GM19372 (cell line): ENCODE measurements around the gene TIPARP.

ENCODE experiments used
- ATAC-seq: cut with Tn5 transposase; IDR thresholded peaks from one replicate; pipeline ENCODE4 v1.9.1; 2021; ENCODE audit warnings: mild to moderate bottlenecking, low read depth, moderate library complexity; ENCODE audit not compliant: unreplicated experiment

Gene TIPARP

GRCh38 chr3:156674911-156675829 lies 780 bp downstream of the TIPARP start:
- no peak for ATAC-seq

GRCh38 chr3:156675830-156676767 lies 1.7 kb downstream of the TIPARP start:
- no peak for ATAC-seq

- no peak for ATAC-seq
Observed at GRCh38 chr3:156676768-156677479, 2.5 kb downstream of the TIPARP start.

- ATAC-seq, result no peak
Observed at GRCh38 chr3:156677536-156677935, 3.1 kb downstream of the TIPARP start.

- no peak for ATAC-seq
Observed at GRCh38 chr3:156678197-156678596, 3.8 kb downstream of the TIPARP start.

GRCh38 chr3:156680243-156680914 lies 6.0 kb downstream of the TIPARP start:
- ATAC-seq, result no peak

- ATAC-seq, result peak; percentile 72
Observed at GRCh38 chr3:156681002-156681401, 6.6 kb downstream of the TIPARP start.

GRCh38 chr3:156682501-156682900 lies 8.1 kb downstream of the TIPARP start:
- ATAC-seq, result no peak

GRCh38 chr3:156682963-156683362 lies 8.6 kb downstream of the TIPARP start:
- no peak for ATAC-seq

GRCh38 chr3:156685198-156685597 lies 10.8 kb downstream of the TIPARP start:
- no peak for ATAC-seq

- no peak for ATAC-seq
Observed at GRCh38 chr3:156685752-156686151, 11.4 kb downstream of the TIPARP start.

GRCh38 chr3:156687023-156687422 lies 12.6 kb downstream of the TIPARP start:
- no peak for ATAC-seq

GRCh38 chr3:156688632-156689452 lies 14.5 kb downstream of the TIPARP start:
- ATAC-seq, result no peak

- ATAC-seq, result no peak
Observed at GRCh38 chr3:156689608-156690007, 15.2 kb downstream of the TIPARP start.

GRCh38 chr3:156691920-156692319 lies 17.5 kb downstream of the TIPARP start:
- ATAC-seq, result no peak

GRCh38 chr3:156693166-156693565 lies 18.8 kb downstream of the TIPARP start:
- ATAC-seq, result no peak

- no peak for ATAC-seq
Observed at GRCh38 chr3:156694536-156694935, 20.1 kb downstream of the TIPARP start.

- no peak for ATAC-seq
Observed at GRCh38 chr3:156702367-156702766, 28.0 kb downstream of the TIPARP start.

GRCh38 chr3:156704370-156705036 lies 30.1 kb downstream of the TIPARP start:
- no peak for ATAC-seq
